ENCODE data around the gene CSH2.
"Not testable (repeated sequence)": the region's sequence is repeated elsewhere in the genome, so short reads cannot be mapped to it uniquely, and the experiment has no call there.

DNA sequence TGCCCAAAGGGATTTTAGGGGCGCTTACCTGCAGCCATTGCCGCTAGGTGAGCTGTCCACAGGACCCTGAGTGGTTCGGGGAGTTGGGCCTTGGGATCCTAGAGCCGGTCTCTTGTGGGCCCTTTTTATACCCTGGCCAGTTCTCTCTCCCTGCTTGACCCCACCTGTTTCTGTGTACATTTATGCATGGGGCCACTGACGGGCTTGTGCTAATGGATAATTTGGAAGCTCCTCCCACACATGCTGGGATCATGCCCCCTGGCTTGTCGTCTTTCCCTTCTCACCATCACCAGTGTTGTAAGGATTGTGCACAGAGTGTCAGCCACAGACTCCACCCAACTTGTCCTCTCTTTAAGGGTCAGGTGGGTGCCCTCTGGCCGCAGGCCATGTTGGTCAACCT lies at the start of gene CSH2:
- TF ChIP-seq ESRRG (CRISPR knock-in tag; IDR thresholded peaks at IDR 0.05); CSDC2 (CRISPR knock-in tag; IDR thresholded peaks at IDR 0.05); ARNTL (CRISPR knock-in tag; IDR thresholded peaks at IDR 0.05; ENCODE audit: borderline replicate concordance, low read depth); ZNF70 (CRISPR knock-in tag; IDR thresholded peaks at IDR 0.05); OSR1 (CRISPR knock-in tag; IDR thresholded peaks at IDR 0.05); ZC3H10 (CRISPR knock-in tag; IDR thresholded peaks at IDR 0.05); ZFP30 (CRISPR knock-in tag; IDR thresholded peaks at IDR 0.05); ZFP3 (CRISPR knock-in tag; IDR thresholded peaks at IDR 0.05); ZNF8 (CRISPR knock-in tag; IDR thresholded peaks at IDR 0.05); PPARA (CRISPR knock-in tag; IDR thresholded peaks at IDR 0.05; ENCODE audit: borderline replicate concordance); BACH2 (CRISPR knock-in tag; IDR thresholded peaks at IDR 0.05; ENCODE audit: borderline replicate concordance): not testable (repeated sequence)
- TF ChIP-seq, protein P1, sequence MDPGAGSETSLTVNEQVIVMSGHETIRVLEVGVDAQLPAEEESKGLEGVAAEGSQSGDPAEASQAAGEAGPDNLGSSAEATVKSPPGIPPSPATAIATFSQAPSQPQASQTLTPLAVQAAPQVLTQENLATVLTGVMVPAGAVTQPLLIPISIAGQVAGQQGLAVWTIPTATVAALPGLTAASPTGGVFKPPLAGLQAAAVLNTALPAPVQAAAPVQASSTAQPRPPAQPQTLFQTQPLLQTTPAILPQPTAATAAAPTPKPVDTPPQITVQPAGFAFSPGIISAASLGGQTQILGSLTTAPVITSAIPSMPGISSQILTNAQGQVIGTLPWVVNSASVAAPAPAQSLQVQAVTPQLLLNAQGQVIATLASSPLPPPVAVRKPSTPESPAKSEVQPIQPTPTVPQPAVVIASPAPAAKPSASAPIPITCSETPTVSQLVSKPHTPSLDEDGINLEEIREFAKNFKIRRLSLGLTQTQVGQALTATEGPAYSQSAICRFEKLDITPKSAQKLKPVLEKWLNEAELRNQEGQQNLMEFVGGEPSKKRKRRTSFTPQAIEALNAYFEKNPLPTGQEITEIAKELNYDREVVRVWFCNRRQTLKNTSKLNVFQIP (CRISPR knock-in tag; IDR thresholded peaks at IDR 0.05; ENCODE audit: borderline replicate concordance, low read depth), result not testable (repeated sequence)
- TF ChIP-seq, protein P2, sequence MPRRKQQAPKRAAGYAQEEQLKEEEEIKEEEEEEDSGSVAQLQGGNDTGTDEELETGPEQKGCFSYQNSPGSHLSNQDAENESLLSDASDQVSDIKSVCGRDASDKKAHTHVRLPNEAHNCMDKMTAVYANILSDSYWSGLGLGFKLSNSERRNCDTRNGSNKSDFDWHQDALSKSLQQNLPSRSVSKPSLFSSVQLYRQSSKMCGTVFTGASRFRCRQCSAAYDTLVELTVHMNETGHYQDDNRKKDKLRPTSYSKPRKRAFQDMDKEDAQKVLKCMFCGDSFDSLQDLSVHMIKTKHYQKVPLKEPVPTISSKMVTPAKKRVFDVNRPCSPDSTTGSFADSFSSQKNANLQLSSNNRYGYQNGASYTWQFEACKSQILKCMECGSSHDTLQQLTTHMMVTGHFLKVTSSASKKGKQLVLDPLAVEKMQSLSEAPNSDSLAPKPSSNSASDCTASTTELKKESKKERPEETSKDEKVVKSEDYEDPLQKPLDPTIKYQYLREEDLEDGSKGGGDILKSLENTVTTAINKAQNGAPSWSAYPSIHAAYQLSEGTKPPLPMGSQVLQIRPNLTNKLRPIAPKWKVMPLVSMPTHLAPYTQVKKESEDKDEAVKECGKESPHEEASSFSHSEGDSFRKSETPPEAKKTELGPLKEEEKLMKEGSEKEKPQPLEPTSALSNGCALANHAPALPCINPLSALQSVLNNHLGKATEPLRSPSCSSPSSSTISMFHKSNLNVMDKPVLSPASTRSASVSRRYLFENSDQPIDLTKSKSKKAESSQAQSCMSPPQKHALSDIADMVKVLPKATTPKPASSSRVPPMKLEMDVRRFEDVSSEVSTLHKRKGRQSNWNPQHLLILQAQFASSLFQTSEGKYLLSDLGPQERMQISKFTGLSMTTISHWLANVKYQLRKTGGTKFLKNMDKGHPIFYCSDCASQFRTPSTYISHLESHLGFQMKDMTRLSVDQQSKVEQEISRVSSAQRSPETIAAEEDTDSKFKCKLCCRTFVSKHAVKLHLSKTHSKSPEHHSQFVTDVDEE (CRISPR knock-in tag; IDR thresholded peaks at IDR 0.05), result not testable (repeated sequence)
- TF ChIP-seq, protein P3, sequence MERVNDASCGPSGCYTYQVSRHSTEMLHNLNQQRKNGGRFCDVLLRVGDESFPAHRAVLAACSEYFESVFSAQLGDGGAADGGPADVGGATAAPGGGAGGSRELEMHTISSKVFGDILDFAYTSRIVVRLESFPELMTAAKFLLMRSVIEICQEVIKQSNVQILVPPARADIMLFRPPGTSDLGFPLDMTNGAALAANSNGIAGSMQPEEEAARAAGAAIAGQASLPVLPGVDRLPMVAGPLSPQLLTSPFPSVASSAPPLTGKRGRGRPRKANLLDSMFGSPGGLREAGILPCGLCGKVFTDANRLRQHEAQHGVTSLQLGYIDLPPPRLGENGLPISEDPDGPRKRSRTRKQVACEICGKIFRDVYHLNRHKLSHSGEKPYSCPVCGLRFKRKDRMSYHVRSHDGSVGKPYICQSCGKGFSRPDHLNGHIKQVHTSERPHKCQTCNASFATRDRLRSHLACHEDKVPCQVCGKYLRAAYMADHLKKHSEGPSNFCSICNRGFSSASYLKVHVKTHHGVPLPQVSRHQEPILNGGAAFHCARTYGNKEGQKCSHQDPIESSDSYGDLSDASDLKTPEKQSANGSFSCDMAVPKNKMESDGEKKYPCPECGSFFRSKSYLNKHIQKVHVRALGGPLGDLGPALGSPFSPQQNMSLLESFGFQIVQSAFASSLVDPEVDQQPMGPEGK (CRISPR knock-in tag; IDR thresholded peaks at IDR 0.05; ENCODE audit: borderline replicate concordance), result not testable (repeated sequence)
